ENCODE results near the gene KRTAP9-6. TPM values are rescaled to one million over a fixed set of nuclear protein-coding genes. Genes with fewer than 3 reads are reported as not detected.

KRTAP9-6 gene
- polyA plus RNA-seq, 1 of the 3 experiments (the other 2 are of a cell fraction): not detected

- WGBS (ENCODE audit: low lambda C conversion rate): 23% methylated on average over 1 of the region's 1 CpG
- no peak for DNase-seq
- Histone ChIP-seq H3F3A (replicated peaks; ENCODE audit: insufficient read depth) (no peaks in the 10 kb centered on the region), H4K20me1 (ENCODE audit: insufficient read depth) (no peaks in the 10 kb centered on the region), H3K9ac (no peak overlapping the region), H3K9me3 (no peaks in the 10 kb centered on the region), H3K27me3 (ENCODE audit: insufficient read depth) (peaks cover 48% of the 10 kb centered on the region; the same call in 1 of the 2 replicates), H3K4me2 (no peak overlapping the region), H3K36me3 (replicated peaks in 1 of 2; ENCODE audit: control insufficient read depth in 1 of 2, insufficient read depth in 2 of 2, low read length in 1 of 2) (no peaks in the 10 kb centered on the region), H2AFZ (ENCODE audit: low read depth) (no peak overlapping the region), H3K4me3 (ENCODE audit: low read depth in 2 of 2, low read length in 1 of 2) (no peak overlapping the region), H3K27ac (ENCODE audit: low read depth in 2 of 2, low read length in 1 of 2) (no peak overlapping the region), H3K4me1 (ENCODE audit: control insufficient read depth in 1 of 2, insufficient read depth in 2 of 2, low read depth in 1 of 2, low read length in 1 of 2) (peaks cover 0 to 3% of the 10 kb centered on the region in 2 experiments; a peak in 1 of 4 replicates), H3K79me2 (ENCODE audit: insufficient read depth) (no peaks in the 10 kb centered on the region), H3K9me2 (no peaks in the 10 kb centered on the region)
- CTCF ChIA-PET: no interaction called here
- POLR2A ChIA-PET: no interaction called here
- no peak for TF ChIP-seq POLR2AphosphoS5 (IDR thresholded peaks at IDR 0.05; ENCODE audit: low read depth, low read length)
- no peak for TF ChIP-seq JUND (IDR thresholded peaks at IDR 0.05)
- TF ChIP-seq CHD2 (IDR thresholded peaks at IDR 0.05; ENCODE audit: low read length, partially characterized antibody): no peak
- no peak for TF ChIP-seq NRF1 (IDR thresholded peaks at IDR 0.05; ENCODE audit: low read depth, low read length)
- no peak for TF ChIP-seq GATA2 (CRISPR knock-in tag; IDR thresholded peaks at IDR 0.05)
- no peak for TF ChIP-seq EZH2phosphoT487 (IDR thresholded peaks at IDR 0.05; ENCODE audit: borderline replicate concordance, low read depth)
- no peak for TF ChIP-seq ZBTB33 (IDR thresholded peaks at IDR 0.05; ENCODE audit: borderline replicate concordance, low read depth)
- TF ChIP-seq USF1 (IDR thresholded peaks at IDR 0.05; ENCODE audit: borderline replicate concordance, low read depth): no peak
- TF ChIP-seq RXRA (IDR thresholded peaks at IDR 0.05; ENCODE audit: borderline replicate concordance, low read depth): no peak
- TF ChIP-seq MAX (IDR thresholded peaks at IDR 0.05; ENCODE audit: low read depth): no peak
- no peak for TF ChIP-seq NFIC (IDR thresholded peaks at IDR 0.05; ENCODE audit: borderline replicate concordance)
- TF ChIP-seq PBX3 (IDR thresholded peaks at IDR 0.05): no peak
- no peak for TF ChIP-seq MEF2A (IDR thresholded peaks at IDR 0.05; ENCODE audit: borderline replicate concordance, low read depth)
Measured at GRCh38 chr17:41296846-41297245, 31.7 kb downstream of the KRTAP9-6 start.

Measured in SK-N-SH (cell line).